Transverse colon (tissue), 3 donors: ENCODE measurements around the gene RNF225.

Experiments used
- POLR2A ChIP-seq: fragments of 450-650 bp; IDR thresholded peaks from one replicate; pipeline ENCODE4 v1.6.1; 2016; ENCODE audit warnings: antibody characterized with exemption, mild to moderate bottlenecking, moderate library complexity
- TF ChIP-seq, protein P1 (sequence below), 5 experiments: fragments of 200-600 bp in 3 of 5; fragments of 450-650 bp in 2 of 5; sonication (generic) in 3 of 5; IDR thresholded peaks; 1 replicate in 2 of 5; 2 replicates in 3 of 5; pipeline ENCODE4 v1.5.1; 2016 to 2017; ENCODE audit warnings: antibody characterized with exemption in 5 of 5, inconsistent platforms in 3 of 5, mild to moderate bottlenecking in 2 of 5, moderate library complexity in 1 of 5

DNA sequence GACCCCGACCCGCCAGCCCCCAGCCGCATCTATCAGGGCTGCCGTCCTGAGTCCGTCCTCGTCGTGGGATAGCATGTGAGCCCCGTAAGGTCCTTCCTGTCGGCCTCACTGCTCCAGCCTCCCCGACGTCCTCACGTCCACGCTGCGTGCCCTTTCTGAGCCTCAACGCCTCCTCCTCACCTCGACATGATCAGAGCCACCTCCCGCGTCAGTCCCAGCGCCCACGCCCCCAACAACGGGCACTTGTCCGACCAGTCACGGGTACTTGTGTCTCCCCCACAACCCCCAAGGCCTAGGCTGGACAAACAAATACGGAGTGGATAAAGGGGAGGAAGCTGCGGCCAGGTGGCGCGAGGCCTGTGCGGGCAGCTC is 33.6 kb upstream of the RNF225 start:
- no peak for TF ChIP-seq POLR2A
- TF ChIP-seq, protein P1, sequence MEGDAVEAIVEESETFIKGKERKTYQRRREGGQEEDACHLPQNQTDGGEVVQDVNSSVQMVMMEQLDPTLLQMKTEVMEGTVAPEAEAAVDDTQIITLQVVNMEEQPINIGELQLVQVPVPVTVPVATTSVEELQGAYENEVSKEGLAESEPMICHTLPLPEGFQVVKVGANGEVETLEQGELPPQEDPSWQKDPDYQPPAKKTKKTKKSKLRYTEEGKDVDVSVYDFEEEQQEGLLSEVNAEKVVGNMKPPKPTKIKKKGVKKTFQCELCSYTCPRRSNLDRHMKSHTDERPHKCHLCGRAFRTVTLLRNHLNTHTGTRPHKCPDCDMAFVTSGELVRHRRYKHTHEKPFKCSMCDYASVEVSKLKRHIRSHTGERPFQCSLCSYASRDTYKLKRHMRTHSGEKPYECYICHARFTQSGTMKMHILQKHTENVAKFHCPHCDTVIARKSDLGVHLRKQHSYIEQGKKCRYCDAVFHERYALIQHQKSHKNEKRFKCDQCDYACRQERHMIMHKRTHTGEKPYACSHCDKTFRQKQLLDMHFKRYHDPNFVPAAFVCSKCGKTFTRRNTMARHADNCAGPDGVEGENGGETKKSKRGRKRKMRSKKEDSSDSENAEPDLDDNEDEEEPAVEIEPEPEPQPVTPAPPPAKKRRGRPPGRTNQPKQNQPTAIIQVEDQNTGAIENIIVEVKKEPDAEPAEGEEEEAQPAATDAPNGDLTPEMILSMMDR (IDR thresholded peaks at IDR 0.05): no peak
